HG03060 (cell line): ENCODE data around the gene WASF2.
"Not testable (repeated sequence)": the region's sequence is repeated elsewhere in the genome, so short reads cannot be mapped to it uniquely, and the experiment has no call there.

Source experiments
- ATAC-seq: cut with Tn5 transposase; IDR thresholded peaks from one replicate; pipeline ENCODE4 v1.9.1; 2021; ENCODE audit warnings: low read depth, moderate number of reproducible peaks; ENCODE audit not compliant: unreplicated experiment

The WASF2 gene

GRCh38 chr1:27427816-27428315, 62.1 kb downstream of the WASF2 start:
- ATAC-seq, result no peak

DNA sequence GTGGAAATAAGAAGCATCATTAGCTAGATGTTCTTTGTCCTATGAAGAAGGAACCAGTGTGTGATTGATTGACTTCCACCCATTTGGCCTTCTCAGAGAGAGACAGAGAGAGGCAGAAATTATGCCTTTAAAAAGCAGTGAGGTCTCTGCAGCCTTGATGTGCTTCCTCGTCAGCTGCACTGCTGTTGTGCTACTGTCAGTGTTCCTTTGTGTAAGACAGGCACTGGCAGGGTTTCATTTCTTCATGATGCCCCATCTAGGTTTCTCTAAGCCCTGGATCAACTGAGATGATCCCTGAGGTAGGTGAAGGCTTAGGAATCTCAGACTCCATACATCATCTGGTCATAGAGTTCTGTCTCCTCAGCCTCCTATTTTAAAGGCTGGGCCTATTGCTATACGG, 62.6 kb downstream of the WASF2 start:
- ATAC-seq, result no peak

GRCh38 chr1:27423709-27424108, 66.3 kb downstream of the WASF2 start:
- no peak for ATAC-seq

DNA sequence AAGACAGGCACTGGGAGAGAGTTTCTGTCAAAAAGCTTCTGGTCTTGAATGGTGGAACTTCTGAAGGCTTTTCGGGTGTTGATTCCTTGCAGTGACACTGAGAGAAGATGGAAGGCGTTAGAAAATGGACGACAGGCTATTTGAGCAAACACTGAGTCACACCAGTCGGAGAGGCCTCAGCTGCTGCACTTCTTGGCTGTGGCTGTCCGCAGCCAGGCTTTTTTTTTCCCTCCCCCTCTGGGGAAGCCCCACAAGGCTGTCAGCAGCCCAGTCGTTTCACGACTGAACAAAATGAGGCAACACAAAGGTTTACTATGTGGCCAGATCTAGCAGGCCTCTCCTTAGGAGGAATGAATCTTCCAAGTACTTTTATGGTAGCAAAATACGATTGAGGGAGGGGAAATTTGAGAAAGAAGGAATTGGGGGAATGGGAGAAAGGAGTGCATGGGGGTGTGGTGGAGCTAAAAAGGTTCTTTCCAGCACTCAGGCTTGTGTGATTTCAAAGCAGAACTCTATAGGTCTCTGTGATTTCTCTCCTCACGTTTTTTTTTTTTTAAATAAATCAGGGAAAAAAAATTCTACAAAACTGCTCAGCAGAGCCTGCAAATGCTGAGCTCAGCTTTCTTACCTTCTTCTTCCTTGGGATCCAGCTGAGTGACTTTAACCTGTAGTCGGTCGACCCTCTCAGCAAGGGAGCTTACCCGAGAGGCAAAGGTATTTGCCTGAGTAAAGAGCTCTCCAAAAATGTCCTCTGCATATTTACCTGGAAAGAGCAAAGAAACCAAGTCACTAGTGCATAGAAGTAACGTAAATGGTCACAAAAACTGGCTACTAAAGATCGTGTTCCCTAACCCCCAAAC, 71.4 kb downstream of the WASF2 start:
- ATAC-seq, result no peak

- no peak for ATAC-seq
Observed at GRCh38 chr1:27417713-27418112, 72.3 kb downstream of the WASF2 start.

- ATAC-seq, result no peak
Observed at GRCh38 chr1:27416387-27417111, 73.4 kb downstream of the WASF2 start.

DNA sequence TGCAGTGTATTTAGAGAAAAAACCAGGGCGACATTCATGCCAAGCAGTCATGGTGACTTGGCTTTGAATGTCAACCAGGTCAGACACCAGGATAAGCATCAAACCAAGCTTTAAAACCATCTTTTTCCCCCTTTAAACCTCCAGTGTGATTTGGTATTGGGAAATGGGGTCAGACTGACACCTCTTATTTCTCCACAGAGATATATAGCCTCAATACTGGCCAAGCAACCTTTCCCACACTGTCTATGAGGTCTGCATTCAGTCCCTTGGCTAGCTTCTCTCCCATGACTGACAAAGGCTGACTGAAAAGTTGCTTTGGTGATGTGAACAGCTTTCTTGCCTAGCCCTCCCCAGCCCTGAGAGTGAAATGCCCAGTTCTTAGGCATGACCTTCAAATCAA, 75.9 kb downstream of the WASF2 start:
- no peak for ATAC-seq

- no peak for ATAC-seq
Observed at GRCh38 chr1:27413004-27413403, 77.0 kb downstream of the WASF2 start.

DNA sequence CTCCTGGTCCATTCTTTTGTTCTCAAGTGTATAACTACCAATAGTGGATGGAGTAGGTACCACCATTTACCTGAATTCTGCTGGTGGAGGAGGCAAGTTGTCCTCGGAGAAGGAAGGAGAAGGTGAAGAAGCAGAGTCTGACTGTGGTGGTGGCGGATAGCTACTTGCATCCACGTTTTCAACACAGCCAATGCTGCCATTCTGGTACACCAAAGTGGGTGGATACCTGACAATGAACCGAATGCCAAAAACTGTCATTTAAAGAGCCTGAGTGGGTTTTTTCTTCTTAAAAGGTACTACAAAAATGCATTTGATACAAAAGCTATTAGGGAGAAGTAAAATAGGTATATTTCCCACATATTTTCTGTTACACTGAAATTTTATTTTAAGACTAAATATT, 77.5 kb downstream of the WASF2 start:
- no peak for ATAC-seq

DNA sequence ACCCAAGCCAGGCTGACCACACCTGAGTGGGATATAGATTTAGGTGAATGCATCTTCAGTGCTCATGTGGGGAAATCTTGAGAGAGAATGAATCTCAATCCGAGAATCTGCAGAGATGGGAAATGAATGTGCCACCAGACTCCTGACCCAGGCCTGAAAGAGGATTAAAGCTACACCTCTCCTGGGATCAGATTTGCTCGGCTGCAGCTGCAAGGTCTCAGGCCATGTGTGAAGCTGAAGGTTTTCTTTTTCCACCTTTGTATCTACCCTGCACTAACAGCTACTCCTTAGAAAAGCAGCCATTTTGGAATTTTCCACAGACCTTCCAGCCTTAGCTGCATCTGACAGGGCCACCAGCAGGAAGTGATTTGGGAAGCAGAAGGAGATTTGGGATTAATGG, 79.3 kb downstream of the WASF2 start:
- no peak for ATAC-seq

DNA sequence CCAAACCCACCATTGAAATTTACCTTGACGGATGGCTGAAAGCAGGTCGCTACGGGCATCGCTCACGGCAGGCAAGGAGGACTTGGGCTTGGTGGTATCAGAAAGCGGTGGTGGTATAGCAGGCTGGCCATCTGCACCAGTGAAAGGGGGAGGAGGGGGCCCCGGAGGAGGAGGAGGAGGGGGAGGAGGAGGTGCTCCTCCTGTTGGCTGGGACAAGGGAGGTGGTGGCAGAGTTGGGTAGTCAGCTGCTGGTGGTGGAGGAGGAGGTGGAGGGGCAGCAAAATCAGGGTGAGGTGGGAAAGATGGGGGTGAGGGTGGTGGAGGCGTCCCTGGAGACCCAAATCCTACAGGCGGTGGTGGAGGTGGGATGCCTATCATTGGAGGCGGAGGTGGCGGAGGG, 80.3 kb downstream of the WASF2 start:
- no peak for ATAC-seq

GRCh38 chr1:27408151-27408550, 81.8 kb downstream of the WASF2 start:
- no peak for ATAC-seq

- ATAC-seq, result not testable (repeated sequence)
Observed at GRCh38 chr1:27406791-27407190, 83.2 kb downstream of the WASF2 start.

GRCh38 chr1:27406362-27406680, 83.6 kb downstream of the WASF2 start:
- no peak for ATAC-seq

- ATAC-seq, result not testable (repeated sequence)
Observed at GRCh38 chr1:27405598-27406361, 84.2 kb downstream of the WASF2 start.

DNA sequence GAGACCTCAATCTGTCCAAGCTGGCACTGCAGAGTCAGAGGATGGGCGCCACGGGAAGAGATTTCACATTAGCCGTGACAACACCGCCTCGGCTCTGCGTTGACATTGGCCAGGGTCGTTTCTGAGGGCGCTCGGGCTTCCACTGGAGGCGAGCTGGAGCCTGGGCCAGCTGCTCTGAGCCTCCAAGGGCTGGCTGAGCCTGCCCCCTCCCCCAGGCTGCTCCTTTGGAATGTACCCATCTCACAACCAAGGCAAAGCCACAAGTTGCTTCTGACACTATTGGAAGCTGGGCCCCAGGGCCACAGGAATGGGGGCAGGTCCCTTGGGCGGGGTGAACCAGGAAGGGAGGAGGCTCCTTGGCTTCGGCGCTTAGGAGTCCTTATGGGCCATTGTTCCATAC, 84.9 kb downstream of the WASF2 start:
- no peak for ATAC-seq

DNA sequence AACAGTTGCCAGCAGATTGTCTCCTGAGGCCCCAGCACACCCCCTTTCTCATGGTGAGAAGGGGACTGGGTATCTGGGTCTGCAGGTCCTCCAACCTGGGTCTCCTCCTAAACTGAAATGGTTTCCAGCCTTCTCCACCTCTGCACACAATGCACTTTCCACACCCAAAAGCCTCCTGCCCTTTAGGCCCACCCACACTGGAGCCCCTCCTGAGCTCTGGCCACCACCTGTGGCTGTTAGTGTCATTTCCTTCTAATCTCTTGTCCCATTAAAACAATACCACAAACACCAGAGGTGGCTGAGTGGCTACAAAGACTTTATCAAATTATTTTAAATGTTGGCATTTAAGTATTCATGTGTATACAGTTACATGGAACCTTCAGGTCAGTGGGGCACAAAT, 86.0 kb downstream of the WASF2 start:
- no peak for ATAC-seq

DNA sequence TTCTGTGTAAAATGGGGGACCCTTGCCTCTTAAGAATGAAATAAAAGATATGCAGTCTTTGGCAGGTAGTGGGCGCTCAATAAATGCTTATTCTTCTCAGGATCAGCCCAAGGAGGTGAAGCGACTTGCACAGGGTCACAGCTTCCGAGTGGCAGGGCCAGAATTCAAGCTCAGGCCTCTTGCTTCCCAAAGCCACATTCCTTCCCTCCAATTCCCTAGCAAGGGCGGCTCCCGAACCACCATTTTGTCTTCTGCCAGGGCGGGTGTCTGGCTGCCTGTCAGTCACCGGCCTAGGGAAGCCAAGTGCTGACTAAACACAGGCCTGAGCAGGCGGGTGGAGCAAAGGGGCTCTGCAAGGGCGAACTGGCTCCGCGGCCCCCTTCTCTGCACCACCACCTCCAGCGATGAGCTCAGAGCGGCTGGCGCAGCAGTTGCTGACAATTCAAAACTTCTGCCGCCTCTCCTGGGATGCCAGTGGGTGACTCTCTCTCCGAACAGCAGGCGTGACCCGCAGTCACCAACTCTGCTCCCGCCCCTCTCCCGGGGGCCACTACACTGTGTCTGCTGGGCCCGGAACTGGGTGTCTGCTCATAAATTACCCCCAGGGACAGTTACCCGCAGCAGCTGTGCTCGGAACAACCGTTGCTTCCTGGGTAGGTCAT, 86.8 kb downstream of the WASF2 start:
- ATAC-seq, result no peak

- no peak for ATAC-seq
Observed at GRCh38 chr1:27402349-27402754, 87.6 kb downstream of the WASF2 start.

DNA sequence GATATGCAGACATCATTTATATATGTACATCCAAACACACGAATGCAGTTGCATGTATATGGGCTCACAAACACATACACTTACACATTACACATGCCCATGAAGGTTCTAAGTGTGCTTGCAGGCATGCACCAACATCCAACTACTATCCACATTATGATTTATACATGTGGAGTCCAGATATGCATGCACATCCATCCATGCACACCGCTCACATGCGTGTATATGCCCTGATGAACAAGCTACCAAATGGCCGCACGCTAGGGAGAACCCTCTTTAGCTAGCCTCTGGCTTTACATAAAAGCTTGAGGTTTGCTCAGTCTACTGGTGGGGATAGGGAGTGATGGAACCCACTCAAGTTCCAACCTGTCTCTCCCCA, 89.0 kb downstream of the WASF2 start:
- ATAC-seq, result no peak
